NCI-H82 treated with DMSO at 0.1 percent for 48 hours (cell line): ENCODE results near the gene TP53RK.

Experiments used
- DNase-seq: peaks from one replicate; lab custom pipeline; 2025; ENCODE audit not compliant: unreplicated experiment; lab: John Stamatoyannopoulos, UW

TP53RK gene

GRCh38 chr20:46640536-46641311, 48.5 kb downstream of the TP53RK start:
- DNase-seq, result no peak

GRCh38 chr20:46640044-46640443, 49.2 kb downstream of the TP53RK start:
- DNase-seq, result no peak

- no peak for DNase-seq
Observed at GRCh38 chr20:46639587-46639986, 49.7 kb downstream of the TP53RK start.

- DNase-seq, result no peak
Observed at GRCh38 chr20:46638898-46639274, 50.4 kb downstream of the TP53RK start.

DNA sequence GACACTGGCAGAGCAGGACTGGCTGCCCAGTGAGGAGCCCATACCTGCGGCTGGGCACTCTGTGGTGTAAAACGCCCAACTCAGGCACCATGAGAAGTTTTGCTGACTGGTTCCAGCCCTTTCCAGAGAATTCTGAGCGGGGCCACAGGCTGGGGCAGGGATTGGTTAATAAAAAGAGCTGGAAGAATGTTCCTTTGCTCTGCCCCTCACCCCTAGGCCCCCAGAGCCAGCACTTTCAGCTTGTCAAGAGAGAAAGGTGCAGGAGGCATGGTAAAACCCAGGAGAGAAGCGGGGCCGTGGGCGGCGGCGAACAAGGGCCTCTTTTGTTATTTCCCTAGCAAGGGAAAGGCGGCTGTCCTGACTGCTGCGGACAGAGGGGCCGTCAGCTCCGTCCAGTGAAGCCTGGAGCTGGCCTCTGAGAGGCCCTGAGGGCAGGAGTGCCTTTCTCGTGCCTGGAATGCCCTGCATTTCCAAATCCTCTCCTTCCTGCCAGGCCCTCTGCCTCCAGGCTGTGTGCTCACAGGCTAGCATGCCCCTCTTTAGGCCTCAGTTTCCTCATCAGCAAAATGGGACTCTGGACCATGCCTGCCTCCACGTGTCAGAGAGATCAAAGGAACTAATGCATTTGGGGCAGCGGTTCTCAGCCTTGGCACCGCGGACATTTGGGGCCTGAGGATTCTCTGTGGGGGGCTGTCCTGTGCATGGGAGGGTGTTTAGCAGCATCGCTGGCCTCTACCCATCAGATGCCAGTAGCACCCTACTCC, 50.9 kb downstream of the TP53RK start:
- no peak for DNase-seq

GRCh38 chr20:46637427-46638133, 51.7 kb downstream of the TP53RK start:
- DNase-seq, result no peak

DNA sequence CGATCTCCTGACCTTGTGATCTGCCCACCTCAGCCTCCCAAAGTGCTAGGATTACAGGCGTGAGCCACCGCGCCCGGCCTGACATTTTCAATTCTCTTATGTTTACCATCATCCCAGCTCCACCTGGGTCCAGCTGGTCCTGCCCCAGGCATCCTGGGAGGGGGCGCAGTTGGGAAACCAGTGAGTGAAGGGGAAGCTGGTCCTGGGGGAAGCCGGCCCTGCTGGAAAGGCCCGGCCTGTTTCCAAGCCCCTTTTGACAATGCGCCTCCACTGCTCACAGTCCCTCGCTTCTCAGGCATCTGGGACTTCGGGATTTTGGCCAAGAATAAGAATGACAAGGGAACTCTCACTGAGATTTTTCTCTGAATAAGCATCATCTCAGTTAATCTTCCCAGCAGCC, 52.2 kb downstream of the TP53RK start:
- no peak for DNase-seq

DNA sequence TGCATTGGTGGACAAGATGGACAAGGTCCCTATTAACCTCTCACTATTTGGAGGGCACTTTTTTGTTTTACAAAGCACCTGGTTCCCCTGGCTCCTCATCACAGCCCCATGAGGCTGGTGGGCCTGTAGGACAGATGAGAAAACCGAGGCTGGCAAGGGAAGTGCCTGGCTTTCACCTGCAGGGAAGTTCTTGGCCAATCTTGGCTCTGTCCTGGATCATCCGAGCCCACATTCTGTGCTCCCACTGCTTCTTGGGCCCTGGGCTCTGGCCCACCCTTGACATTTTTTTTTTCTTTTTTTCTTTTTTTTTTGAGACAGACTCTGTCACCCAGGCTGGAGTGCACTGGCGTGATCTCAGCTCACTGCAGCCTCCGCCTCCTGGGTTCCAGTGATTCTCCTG, 52.7 kb downstream of the TP53RK start:
- DNase-seq, result no peak

DNA sequence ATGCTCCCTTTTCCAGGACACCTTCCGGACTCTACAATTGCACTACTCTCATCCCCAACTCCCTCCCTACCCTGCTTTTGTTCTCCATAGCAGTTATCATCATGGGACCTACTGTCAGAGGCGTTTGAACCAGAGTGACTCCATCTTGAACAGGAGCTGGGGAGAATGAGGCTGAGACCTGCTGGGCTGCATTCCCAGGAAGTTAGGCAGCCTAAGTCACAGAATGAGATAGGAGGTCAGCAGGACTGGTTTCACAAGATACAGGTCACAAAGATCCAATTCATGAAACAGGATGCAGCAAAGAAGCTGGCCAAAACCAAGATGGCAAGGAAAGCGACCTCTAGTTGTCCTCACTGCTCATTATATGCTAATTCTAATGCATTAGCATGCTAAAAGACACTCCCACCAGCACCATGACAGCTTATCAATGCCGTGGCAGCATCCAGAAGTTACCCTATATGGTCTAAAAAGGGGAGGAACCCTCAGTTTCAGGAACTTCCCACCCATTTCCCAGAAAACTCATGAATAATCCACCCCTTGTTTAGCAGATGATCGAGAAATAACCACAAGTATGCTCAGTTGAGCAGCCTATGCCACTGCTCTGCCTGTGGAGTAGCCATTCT, 53.6 kb downstream of the TP53RK start:
- DNase-seq, result no peak

DNA sequence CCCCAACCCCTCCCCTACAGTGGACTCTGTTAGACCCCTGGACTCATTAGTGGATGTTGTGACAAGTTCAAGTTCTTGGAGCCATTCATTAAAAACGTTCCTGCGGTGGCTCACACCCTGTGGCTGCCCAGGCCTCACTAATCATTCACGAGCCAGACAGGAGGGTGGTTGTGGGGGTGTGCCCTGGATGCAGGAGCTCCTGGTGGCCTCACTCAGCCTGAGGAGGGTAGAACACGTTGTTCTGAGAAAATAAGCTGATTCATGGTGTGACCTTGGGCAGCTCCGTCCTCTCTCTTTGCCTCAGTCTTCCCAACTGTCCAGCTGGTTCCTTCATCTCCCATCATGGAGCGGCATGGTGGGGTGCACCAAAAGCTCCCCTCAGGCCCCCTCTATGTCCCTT, 54.7 kb downstream of the TP53RK start:
- no peak for DNase-seq
